Measurements from ENCODE around the gene ANKRD33. TPM values are rescaled to one million over a fixed set of nuclear protein-coding genes. Genes with fewer than 3 reads are reported as not detected.

Gene ANKRD33
- total and polyA plus RNA-seq, 2 experiments from 2014 or later = not detected

DNA sequence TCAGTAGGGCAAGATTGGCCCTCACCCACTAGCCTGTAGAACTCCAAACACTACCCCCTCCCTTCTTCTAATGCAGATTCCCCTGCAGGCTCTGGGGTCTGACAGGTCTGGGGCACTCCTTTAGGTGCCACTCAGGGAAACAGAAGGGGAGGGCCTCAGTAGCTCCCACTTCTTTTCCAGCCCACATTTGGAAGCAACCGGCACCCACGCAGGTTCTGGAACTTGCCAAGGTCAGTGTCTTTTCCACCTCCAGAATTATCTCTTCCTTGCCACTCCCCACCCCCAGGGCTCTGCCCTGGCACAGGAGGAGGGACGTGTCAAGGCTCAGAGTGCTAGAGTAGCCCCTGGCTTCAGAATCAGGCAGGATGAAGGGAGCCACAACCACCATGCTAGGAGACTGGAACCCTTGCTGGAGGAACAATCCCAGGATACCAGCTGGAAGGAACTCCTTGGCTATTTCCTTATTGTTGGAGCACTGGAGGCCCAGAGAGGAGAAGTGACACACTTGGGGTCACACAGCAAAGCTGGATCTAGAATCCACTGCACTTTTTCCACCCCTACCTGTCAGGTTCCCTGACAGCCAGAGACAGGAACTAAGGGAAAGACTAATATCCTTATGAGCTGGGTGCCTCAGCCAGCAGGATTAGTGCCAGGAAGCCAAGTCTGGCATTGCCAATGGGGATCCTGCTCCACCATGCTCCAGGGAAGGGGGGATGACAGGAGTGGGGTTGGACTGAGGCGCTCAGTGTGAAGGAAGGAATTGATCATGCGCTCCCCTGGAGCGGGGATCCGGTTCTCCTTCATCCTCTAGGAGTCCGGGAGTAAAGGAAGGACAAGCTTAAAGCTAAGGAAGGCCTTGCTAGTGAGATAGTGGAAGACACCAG is 37.6 kb upstream of the ANKRD33 start:
- Histone ChIP-seq H3K27me3 (replicated peaks; ENCODE audit: insufficient read depth) (peaks cover 28% of the 10 kb centered on the region), H3K9ac (no peak overlapping the region), H3K9me3 (ENCODE audit: low read depth) (no peaks in the 10 kb centered on the region), H3K36me3 (ENCODE audit: low read depth) (no peaks in the 10 kb centered on the region), H3K4me2 (ENCODE audit: unreplicated experiment) (no peak overlapping the region), H3K4me1 (ENCODE audit: insufficient read depth) (no peaks in the 10 kb centered on the region; the same call in 1 of the 2 replicates), H3K9me2 (ENCODE audit: insufficient read depth) (no peaks in the 10 kb centered on the region), H2AFZ (no peak overlapping the region), H3F3A (ENCODE audit: insufficient read depth) (no peaks in the 10 kb centered on the region), H4K20me1 (ENCODE audit: insufficient read depth) (no peaks in the 10 kb centered on the region), H3K4me3 (no peak overlapping the region), H3K79me2 (ENCODE audit: insufficient read depth) (no peaks in the 10 kb centered on the region), H3K27ac (no peak overlapping the region)
- 84 to 86% methylated on average over 8 of the region's 8 CpGs for WGBS, 2 experiments (ENCODE audit: low coverage in 1 of 2, low lambda C conversion rate in 2 of 2, missing lambda C conversion rate in 2 of 2)
- peak; percentile 33 for TF ChIP-seq EZH2 (IDR thresholded peaks at IDR 0.05; ENCODE audit: insufficient read depth, poor library complexity, severe bottlenecking)
- TF ChIP-seq EZH2phosphoT487 (IDR thresholded peaks at IDR 0.05; ENCODE audit: insufficient read depth, low read depth) = no peak
- no peak for DNase-seq
- in situ Hi-C loops (cut with MboI) = no loop called here

- H3K27ac ChIP-seq = no peak overlapping the region
- no peak overlapping the region for H2AFZ ChIP-seq
- no peak overlapping the region for H3K4me2 ChIP-seq (ENCODE audit: unreplicated experiment)
- H3K9me3 ChIP-seq (ENCODE audit: low read depth) = no peaks in the 10 kb centered on the region
- in situ Hi-C loops (cut with MboI) = no loop called here
- peaks cover 22% of the 10 kb centered on the region for H3K27me3 ChIP-seq (replicated peaks; ENCODE audit: insufficient read depth)
- no peak overlapping the region for H3K4me3 ChIP-seq
- no peaks in the 10 kb centered on the region for H3K79me2 ChIP-seq (ENCODE audit: insufficient read depth)
- no peak for DNase-seq
- WGBS, 2 experiments (ENCODE audit: low coverage in 1 of 2, low lambda C conversion rate in 2 of 2, missing lambda C conversion rate in 2 of 2) = 72 to 78% methylated on average over 4 of the region's 4 CpGs
- H3K4me1 ChIP-seq (ENCODE audit: insufficient read depth) = no peaks in the 10 kb centered on the region; the same call in 1 of the 2 replicates
- H3K36me3 ChIP-seq (ENCODE audit: low read depth) = no peaks in the 10 kb centered on the region
- no peaks in the 10 kb centered on the region for H3F3A ChIP-seq (ENCODE audit: insufficient read depth)
- no peak overlapping the region for H3K9ac ChIP-seq
- H4K20me1 ChIP-seq (ENCODE audit: insufficient read depth) = no peaks in the 10 kb centered on the region
- TF ChIP-seq EZH2 (IDR thresholded peaks at IDR 0.05; ENCODE audit: insufficient read depth, poor library complexity, severe bottlenecking) (no peak), EZH2phosphoT487 (IDR thresholded peaks at IDR 0.05; ENCODE audit: insufficient read depth, low read depth) (no peak)
- H3K9me2 ChIP-seq (ENCODE audit: insufficient read depth) = no peaks in the 10 kb centered on the region
These were observed 37.0 kb upstream of the ANKRD33 start for GRCh38 chr12:51850965-51851299.

DNA sequence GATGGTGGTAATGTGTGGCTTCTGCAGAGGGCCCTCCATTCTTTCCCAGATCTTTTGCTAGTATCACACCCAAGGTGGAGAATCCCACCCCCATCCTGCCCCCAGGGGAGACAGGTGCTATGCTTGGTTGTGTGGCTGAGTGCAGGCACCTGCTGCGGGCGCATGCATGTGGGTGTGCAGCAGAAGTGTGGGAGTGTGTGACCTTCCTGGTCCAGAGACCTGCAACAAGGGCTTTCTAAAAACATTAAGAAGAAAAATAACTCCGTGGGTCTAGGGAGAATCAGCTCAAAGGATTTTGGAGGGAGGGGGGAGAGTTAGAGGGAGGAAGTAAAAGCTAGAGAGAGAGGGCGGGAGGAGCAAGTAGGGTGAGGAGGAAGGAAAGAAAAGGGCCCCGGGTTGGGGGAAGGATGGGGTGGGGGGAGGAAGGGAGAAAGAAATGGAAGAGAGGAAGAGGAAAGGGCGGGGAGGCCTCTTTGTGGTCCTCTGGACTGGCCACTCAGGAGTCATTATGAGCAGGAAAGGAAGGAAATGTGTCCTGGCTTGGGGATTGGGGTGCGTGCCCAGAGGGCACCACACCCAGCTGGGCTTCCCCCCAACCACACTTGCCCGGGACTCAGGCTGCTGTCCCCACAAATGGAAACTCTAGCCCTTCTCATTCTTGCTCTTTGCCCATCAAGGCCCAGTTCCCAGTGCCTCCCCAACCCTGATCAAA is 36.3 kb upstream of the ANKRD33 start:
- Histone ChIP-seq H3F3A (ENCODE audit: insufficient read depth) (no peaks in the 10 kb centered on the region), H3K4me2 (ENCODE audit: unreplicated experiment) (no peak overlapping the region), H3K27ac (no peak overlapping the region), H3K4me1 (ENCODE audit: insufficient read depth) (no peaks in the 10 kb centered on the region; the same call in 1 of the 2 replicates), H3K79me2 (ENCODE audit: insufficient read depth) (no peaks in the 10 kb centered on the region), H3K27me3 (replicated peaks; ENCODE audit: insufficient read depth) (peaks cover 16% of the 10 kb centered on the region), H2AFZ (no peak overlapping the region), H3K36me3 (ENCODE audit: low read depth) (no peaks in the 10 kb centered on the region), H3K9me2 (ENCODE audit: insufficient read depth) (no peaks in the 10 kb centered on the region), H3K4me3 (no peak overlapping the region), H3K9ac (no peak overlapping the region), H4K20me1 (ENCODE audit: insufficient read depth) (no peaks in the 10 kb centered on the region), H3K9me3 (ENCODE audit: low read depth) (no peaks in the 10 kb centered on the region)
- WGBS, 2 experiments (ENCODE audit: low coverage in 1 of 2, low lambda C conversion rate in 2 of 2, missing lambda C conversion rate in 2 of 2) = 55 to 58% methylated on average over 5 to 8 of the region's 8 CpGs
- in situ Hi-C loops (cut with MboI) = no loop called here
- TF ChIP-seq EZH2 (IDR thresholded peaks at IDR 0.05; ENCODE audit: insufficient read depth, poor library complexity, severe bottlenecking) (no peak), EZH2phosphoT487 (IDR thresholded peaks at IDR 0.05; ENCODE audit: insufficient read depth, low read depth) (no peak)
- no peak for DNase-seq

DNA sequence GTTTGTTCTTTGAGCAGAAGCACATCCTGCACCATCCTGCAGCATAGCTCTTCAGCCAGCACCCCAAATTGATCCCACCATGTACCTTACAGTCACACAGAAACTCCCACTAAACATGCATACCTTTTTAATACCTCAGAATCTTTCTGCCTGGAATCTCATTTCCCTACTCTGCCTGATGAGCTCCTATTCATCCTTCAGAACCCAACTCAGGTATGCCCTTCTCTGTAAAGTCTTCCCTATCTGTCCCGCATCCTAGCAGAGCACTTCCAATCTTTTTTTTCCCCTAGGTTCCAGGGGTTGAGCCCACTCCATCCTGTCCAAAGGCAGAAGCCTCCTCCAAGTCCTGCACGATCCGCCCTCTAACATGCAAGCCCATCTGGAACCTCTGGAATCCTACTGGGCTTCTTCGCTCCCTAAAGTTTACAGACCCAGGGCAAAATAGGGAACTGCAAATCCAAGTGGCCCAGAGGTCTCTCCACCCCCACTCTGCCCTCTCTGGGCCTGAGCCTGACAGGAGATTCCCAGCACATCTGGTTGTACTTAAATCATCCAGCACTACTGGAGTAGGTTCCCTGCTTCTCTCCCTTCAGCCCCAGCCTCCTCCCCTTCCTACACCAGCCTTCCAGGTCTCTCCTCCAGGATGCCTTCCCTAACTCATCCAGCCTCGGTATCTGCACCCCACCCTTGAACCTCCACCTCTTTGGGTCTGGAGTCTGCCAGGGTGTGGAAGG is 35.3 kb upstream of the ANKRD33 start:
- H3K9me2 ChIP-seq (ENCODE audit: insufficient read depth) = no peaks in the 10 kb centered on the region
- in situ Hi-C loops (cut with MboI) = no loop called here
- H3K27ac ChIP-seq = no peak overlapping the region
- H3K4me3 ChIP-seq = no peak overlapping the region
- H3K4me1 ChIP-seq (ENCODE audit: insufficient read depth) = no peaks in the 10 kb centered on the region; the same call in 1 of the 2 replicates
- DNase-seq = peak; percentile 17
- peaks cover 8% of the 10 kb centered on the region; the same call in 1 of the 2 replicates for H3K27me3 ChIP-seq (replicated peaks; ENCODE audit: insufficient read depth)
- no peaks in the 10 kb centered on the region for H3K9me3 ChIP-seq (ENCODE audit: low read depth)
- H4K20me1 ChIP-seq (ENCODE audit: insufficient read depth) = no peaks in the 10 kb centered on the region
- whole genome bisulfite sequencing, 2 experiments (ENCODE audit: low coverage in 1 of 2, low lambda C conversion rate in 2 of 2, missing lambda C conversion rate in 2 of 2) = 69 to 70% methylated on average over 5 of the region's 5 CpGs
- H3K36me3 ChIP-seq (ENCODE audit: low read depth) = no peaks in the 10 kb centered on the region
- H3K9ac ChIP-seq = no peak overlapping the region
- H3K79me2 ChIP-seq (ENCODE audit: insufficient read depth) = no peaks in the 10 kb centered on the region
- TF ChIP-seq EZH2 (IDR thresholded peaks at IDR 0.05; ENCODE audit: insufficient read depth, poor library complexity, severe bottlenecking) (no peak), EZH2phosphoT487 (IDR thresholded peaks at IDR 0.05; ENCODE audit: insufficient read depth, low read depth) (no peak)
- H3F3A ChIP-seq (ENCODE audit: insufficient read depth) = no peaks in the 10 kb centered on the region
- no peak overlapping the region for H2AFZ ChIP-seq
- no peak overlapping the region for H3K4me2 ChIP-seq (ENCODE audit: unreplicated experiment)

Measured in GM23248 (cell line).